Measurements from ENCODE around the gene SMIM20. TPM values are rescaled to one million over a fixed set of nuclear protein-coding genes. Genes with fewer than 3 reads are reported as not detected.

Gene SMIM20
- total and polyA plus RNA-seq, 2 of the 4 experiments (the other 2 are of a cell fraction): 13.6 to 23.1 TPM

DNA sequence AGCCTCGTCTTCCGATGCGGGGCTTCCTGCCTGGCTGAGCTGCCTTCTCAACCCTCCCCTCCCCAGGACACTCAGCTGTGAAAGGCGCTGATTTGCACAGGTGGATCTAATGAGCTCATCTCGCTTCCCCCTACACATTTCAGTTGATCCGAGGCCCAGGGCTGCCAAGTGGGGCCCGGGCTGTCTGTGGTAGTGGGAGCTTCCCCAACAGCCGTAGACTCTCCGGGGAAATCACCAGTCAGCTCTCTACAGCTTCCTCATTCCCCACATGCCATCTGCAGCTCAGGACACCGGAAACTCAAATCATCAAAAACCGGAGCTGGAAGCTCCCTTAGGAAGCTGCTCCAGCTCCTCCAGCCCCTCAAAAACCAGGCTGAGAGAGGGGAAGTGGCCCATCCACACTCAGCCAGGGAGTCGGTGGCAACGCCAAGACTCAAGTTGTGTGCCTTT lies 56.2 kb downstream of the SMIM20 start:
- Histone ChIP-seq H2AK5ac (ENCODE audit: low read depth, low read length) (no peak overlapping the region), H3K9me1 (ENCODE audit: insufficient read depth, low read length) (no peaks in the 10 kb centered on the region), H3K18ac (ENCODE audit: low read depth, low read length) (no peak overlapping the region), H4K91ac (ENCODE audit: insufficient read depth, low read depth, low read length) (no peak overlapping the region), H4K8ac (ENCODE audit: low read depth in 2 of 2, low read length in 2 of 2) (peak overlapping the region in 1 of 2 experiments; percentile 56; a peak in 3 of 4 replicates), H3K23ac (ENCODE audit: low read depth, low read length) (no peak overlapping the region), H3K9me3 (ENCODE audit: control insufficient read depth, insufficient read depth, low read length) (no peaks in the 10 kb centered on the region), H3K36me3 (ENCODE audit: control insufficient read depth, insufficient read depth, low read length) (no peaks in the 10 kb centered on the region), H4K5ac (ENCODE audit: low read depth, low read length) (no peak overlapping the region), H3K4me1 (ENCODE audit: control insufficient read depth, insufficient read depth, low read length) (no peaks in the 10 kb centered on the region), H3K4me3 (ENCODE audit: insufficient read depth, low read depth, low read length) (no peak overlapping the region), H3K4ac (ENCODE audit: low read depth, low read length) (no peak overlapping the region), H3K27ac (ENCODE audit: insufficient read depth, low read length) (no peak overlapping the region), H3K4me2 (ENCODE audit: low read depth, low read length) (no peak overlapping the region), H2BK120ac (ENCODE audit: low read depth, low read length) (no peak overlapping the region), H3K14ac (replicated peaks; ENCODE audit: low read depth, low read length) (no peak overlapping the region), H2AK9ac (replicated peaks; ENCODE audit: low read depth, low read length, poor library complexity) (no peak overlapping the region), H3K9ac (ENCODE audit: low read depth, low read length) (no peak overlapping the region), H2BK15ac (ENCODE audit: low read depth, low read length) (no peak overlapping the region), H2BK20ac (ENCODE audit: low read depth, low read length) (no peak overlapping the region), H3K79me1 (ENCODE audit: low read depth in 1 of 2, low read length in 2 of 2) (no peaks in the 10 kb centered on the region), H2AFZ (replicated peaks; ENCODE audit: low read length, poor library complexity) (peak overlapping the region; percentile 73), H3K56ac (ENCODE audit: extremely low read depth, insufficient read depth, low read length) (no peak overlapping the region), H4K20me1 (ENCODE audit: insufficient read depth, low read length) (no peaks in the 10 kb centered on the region), H2BK5ac (ENCODE audit: low read depth, low read length, poor library complexity, severe bottlenecking) (no peak overlapping the region), H3K27me3 (ENCODE audit: control insufficient read depth, insufficient read depth, low read length) (peaks cover 7% of the 10 kb centered on the region)
- CTCF ChIA-PET: interaction anchor here (0.6 kb wide), 1 partner anchor 286 kb away, joined by 3 read pairs; no protein-coding TSS in a partner anchor
- no TSS peak for BruUV-seq (replicated peaks)
- no peak for DNase-seq
- TF ChIP-seq, protein P1, sequence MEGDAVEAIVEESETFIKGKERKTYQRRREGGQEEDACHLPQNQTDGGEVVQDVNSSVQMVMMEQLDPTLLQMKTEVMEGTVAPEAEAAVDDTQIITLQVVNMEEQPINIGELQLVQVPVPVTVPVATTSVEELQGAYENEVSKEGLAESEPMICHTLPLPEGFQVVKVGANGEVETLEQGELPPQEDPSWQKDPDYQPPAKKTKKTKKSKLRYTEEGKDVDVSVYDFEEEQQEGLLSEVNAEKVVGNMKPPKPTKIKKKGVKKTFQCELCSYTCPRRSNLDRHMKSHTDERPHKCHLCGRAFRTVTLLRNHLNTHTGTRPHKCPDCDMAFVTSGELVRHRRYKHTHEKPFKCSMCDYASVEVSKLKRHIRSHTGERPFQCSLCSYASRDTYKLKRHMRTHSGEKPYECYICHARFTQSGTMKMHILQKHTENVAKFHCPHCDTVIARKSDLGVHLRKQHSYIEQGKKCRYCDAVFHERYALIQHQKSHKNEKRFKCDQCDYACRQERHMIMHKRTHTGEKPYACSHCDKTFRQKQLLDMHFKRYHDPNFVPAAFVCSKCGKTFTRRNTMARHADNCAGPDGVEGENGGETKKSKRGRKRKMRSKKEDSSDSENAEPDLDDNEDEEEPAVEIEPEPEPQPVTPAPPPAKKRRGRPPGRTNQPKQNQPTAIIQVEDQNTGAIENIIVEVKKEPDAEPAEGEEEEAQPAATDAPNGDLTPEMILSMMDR (conservative IDR thresholded peaks at IDR 0.05; ENCODE audit: low read depth, low read length): no peak
- no peak for TF ChIP-seq MAZ (IDR thresholded peaks at IDR 0.05; ENCODE audit: borderline replicate concordance, low read depth, low read length)
- TF ChIP-seq, protein P2, sequence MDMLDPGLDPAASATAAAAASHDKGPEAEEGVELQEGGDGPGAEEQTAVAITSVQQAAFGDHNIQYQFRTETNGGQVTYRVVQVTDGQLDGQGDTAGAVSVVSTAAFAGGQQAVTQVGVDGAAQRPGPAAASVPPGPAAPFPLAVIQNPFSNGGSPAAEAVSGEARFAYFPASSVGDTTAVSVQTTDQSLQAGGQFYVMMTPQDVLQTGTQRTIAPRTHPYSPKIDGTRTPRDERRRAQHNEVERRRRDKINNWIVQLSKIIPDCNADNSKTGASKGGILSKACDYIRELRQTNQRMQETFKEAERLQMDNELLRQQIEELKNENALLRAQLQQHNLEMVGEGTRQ (IDR thresholded peaks at IDR 0.05; ENCODE audit: low read depth, low read length): no peak
- no peak for TF ChIP-seq MAFK (IDR thresholded peaks at IDR 0.05; ENCODE audit: low read depth, low read length)
- TF ChIP-seq CEBPB (IDR thresholded peaks at IDR 0.05; ENCODE audit: low read depth, low read length): no peak
- no peak for TF ChIP-seq RFX5 (IDR thresholded peaks at IDR 0.05; ENCODE audit: low read depth, low read length)
- TF ChIP-seq MXI1 (IDR thresholded peaks at IDR 0.05; ENCODE audit: borderline replicate concordance, low read depth, low read length): no peak
- TF ChIP-seq BHLHE40 (IDR thresholded peaks at IDR 0.05; ENCODE audit: low read depth, low read length): no peak
- TF ChIP-seq RCOR1 (IDR thresholded peaks at IDR 0.05; ENCODE audit: insufficient replicate concordance, low read length): no peak
- in situ Hi-C loops (cut with MboI; ENCODE audit: low sequenced_read_pairs): no loop called here
- dilution Hi-C loops (cut with HindIII; ENCODE audit: low sequenced_read_pairs, unreplicated experiment): no loop called here
- 67% methylated on average over 3 of the region's 13 CpGs; no CpG with 5 or more reads in 1 of the 2 experiments for WGBS, 2 experiments (ENCODE audit: extremely low coverage in 2 of 2, insufficient read length in 1 of 2)
- POLR2A ChIA-PET (ENCODE audit: unreplicated experiment): no interaction called here
- intact Hi-C loops (cut with micrococcal nuclease): no loop called here
- ATAC-seq (ENCODE audit: low read depth): peak; percentile 27; the same call in 1 of the 2 replicates

Measured in IMR-90 (cell line).